Measurements from ENCODE around the gene RALGDS.

DNA sequence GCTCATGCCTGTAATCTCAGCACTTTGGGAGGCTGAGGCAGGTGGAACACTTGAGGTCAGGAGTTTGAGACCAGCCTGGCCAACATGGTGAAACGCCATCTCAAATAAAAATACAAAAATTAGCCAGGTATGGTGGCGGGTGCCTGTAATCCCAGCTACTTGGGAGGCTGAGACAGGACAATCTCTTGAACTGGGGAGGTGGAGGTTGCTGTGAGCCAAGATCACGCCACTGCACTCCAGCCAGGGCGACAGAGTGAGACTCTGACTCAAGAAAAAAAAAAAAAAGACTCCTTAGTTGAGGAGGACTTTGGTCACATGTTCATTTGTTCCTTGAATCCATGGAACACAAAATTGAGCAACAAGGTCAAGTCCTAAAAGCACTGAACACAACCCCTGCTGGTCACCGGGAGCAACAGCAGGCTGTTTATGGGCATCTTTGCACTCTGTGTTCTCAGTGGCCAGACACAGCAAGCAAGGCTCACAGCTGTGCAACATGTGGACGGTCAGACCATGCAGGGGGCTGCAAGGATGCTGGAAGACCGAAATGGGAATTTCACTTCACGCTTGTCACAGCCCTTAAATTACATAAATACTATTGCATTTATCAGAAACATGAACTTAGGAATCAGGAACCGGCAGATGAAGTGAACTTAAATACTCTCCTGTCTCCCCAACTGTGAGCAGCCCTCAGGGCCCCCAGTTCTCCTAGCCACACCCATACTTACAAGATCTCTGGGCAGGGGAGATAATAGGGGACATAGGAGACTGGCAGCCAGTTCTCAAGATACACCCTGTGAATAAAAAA is 39.9 kb upstream of the RALGDS start:
- TF ChIP-seq, protein P1, sequence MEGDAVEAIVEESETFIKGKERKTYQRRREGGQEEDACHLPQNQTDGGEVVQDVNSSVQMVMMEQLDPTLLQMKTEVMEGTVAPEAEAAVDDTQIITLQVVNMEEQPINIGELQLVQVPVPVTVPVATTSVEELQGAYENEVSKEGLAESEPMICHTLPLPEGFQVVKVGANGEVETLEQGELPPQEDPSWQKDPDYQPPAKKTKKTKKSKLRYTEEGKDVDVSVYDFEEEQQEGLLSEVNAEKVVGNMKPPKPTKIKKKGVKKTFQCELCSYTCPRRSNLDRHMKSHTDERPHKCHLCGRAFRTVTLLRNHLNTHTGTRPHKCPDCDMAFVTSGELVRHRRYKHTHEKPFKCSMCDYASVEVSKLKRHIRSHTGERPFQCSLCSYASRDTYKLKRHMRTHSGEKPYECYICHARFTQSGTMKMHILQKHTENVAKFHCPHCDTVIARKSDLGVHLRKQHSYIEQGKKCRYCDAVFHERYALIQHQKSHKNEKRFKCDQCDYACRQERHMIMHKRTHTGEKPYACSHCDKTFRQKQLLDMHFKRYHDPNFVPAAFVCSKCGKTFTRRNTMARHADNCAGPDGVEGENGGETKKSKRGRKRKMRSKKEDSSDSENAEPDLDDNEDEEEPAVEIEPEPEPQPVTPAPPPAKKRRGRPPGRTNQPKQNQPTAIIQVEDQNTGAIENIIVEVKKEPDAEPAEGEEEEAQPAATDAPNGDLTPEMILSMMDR (conservative IDR thresholded peaks at IDR 0.05), result peak; percentile 78
- TF ChIP-seq EZH2 (IDR thresholded peaks at IDR 0.05; ENCODE audit: low read depth), result no peak

Data from PC-9 (cell line).